GM12801 (cell line): Measurements from ENCODE around the gene IGF2R.

Experiments used
- TF ChIP-seq, protein P1 (sequence below): IDR thresholded peaks from one replicate; pipeline ENCODE4 v1.5.1; 2011; ENCODE audit warnings: control low read depth; ENCODE audit not compliant: insufficient read length; ENCODE audit errors: extremely low read depth

The IGF2R gene

GRCh38 chr6:159955945-159956361, 12.9 kb upstream of the IGF2R start:
- TF ChIP-seq, protein P1, sequence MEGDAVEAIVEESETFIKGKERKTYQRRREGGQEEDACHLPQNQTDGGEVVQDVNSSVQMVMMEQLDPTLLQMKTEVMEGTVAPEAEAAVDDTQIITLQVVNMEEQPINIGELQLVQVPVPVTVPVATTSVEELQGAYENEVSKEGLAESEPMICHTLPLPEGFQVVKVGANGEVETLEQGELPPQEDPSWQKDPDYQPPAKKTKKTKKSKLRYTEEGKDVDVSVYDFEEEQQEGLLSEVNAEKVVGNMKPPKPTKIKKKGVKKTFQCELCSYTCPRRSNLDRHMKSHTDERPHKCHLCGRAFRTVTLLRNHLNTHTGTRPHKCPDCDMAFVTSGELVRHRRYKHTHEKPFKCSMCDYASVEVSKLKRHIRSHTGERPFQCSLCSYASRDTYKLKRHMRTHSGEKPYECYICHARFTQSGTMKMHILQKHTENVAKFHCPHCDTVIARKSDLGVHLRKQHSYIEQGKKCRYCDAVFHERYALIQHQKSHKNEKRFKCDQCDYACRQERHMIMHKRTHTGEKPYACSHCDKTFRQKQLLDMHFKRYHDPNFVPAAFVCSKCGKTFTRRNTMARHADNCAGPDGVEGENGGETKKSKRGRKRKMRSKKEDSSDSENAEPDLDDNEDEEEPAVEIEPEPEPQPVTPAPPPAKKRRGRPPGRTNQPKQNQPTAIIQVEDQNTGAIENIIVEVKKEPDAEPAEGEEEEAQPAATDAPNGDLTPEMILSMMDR, result no peak

DNA sequence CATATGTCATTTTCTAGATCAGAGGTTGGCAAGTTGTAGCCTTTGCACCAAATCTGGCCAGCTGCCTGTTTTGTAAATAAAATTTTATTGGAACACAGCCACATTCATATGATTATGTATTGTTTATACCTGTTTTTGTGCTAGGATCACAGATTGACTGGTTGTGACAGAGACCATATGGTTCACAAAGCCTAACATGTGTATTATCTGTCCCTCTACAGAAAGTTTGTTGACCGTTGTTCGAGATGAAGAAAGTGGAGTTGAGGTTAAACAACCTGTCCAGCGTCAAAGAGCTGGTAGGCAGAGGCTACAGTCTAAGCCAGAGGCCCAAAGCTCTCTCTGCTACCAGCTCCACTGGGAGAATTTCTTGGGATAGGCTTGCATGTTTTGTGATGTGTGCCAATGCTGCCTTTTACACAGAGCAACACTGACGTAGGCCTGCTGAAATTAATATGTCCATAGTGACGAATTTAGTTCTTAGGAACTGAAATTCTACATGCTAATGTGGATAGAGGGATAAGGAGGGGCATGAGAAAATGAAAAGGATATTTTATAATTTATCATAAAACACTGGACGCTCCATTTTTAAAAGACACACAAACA, 11.7 kb upstream of the IGF2R start:
- TF ChIP-seq, protein P1, result no peak

GRCh38 chr6:159959165-159959975, 9.5 kb upstream of the IGF2R start:
- TF ChIP-seq, protein P1, result no peak

- TF ChIP-seq, protein P1, result no peak
Measured at GRCh38 chr6:159959976-159960384, 8.9 kb upstream of the IGF2R start.

- TF ChIP-seq, protein P1, result no peak
Measured at GRCh38 chr6:159960485-159960884, 8.4 kb upstream of the IGF2R start.

GRCh38 chr6:159961528-159961927, 7.4 kb upstream of the IGF2R start:
- TF ChIP-seq, protein P1, result no peak

DNA sequence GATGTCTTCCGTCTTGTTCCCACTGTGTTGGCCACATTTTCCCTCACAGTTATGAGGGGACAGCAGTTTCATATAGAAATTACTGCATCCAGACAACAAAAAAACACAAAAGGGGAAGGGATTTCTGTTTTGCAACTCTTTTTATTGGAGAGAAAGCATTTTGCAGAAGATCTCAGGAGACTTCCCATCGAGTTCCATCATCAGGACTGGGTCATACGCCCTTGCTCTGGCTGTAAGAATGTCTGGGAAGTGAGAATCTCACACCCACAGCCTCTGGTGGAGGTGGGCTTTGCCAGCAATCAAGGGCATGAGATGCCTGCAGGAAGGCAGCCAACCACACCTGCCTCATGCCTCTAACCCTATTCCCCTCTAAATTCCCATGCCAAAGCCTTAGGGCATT, 5.8 kb upstream of the IGF2R start:
- TF ChIP-seq, protein P1, result no peak
